HCT116 (cell line): ENCODE results near the gene NOS2.

Experiments used
- CEBPB ChIP-seq: IDR thresholded peaks from 2 replicates; pipeline ENCODE4 v1.6.1; 2012; ENCODE audit warnings: low read depth
- CTCF ChIP-seq, 3 experiments: fragments of 200-600 bp in 1 of 3; sonication (generic) in 1 of 3; IDR thresholded peaks in 2 of 3; conservative IDR thresholded peaks in 1 of 3; 2 replicates each; pipeline ENCODE4 v1.5.1; 2012 to 2017; ENCODE audit warnings: low read depth in 2 of 3, low read length in 2 of 3, antibody characterized with exemption in 1 of 3, borderline replicate concordance in 1 of 3, control low read depth in 1 of 3, mild to moderate bottlenecking in 1 of 3, mixed read lengths in 1 of 3, mixed run types in 1 of 3, moderate library complexity in 1 of 3; ENCODE audit not compliant: insufficient read depth in 1 of 3
- EZH2 ChIP-seq: fragments of 200-600 bp; sonication (generic); IDR thresholded peaks from 2 replicates; pipeline ENCODE4 v1.6.1; 2017; ENCODE audit warnings: antibody characterized with exemption, mixed run types
- EZH2phosphoT487 ChIP-seq: fragments of 200-600 bp; IDR thresholded peaks from 2 replicates; pipeline ENCODE4 v1.6.1; 2018; ENCODE audit warnings: antibody characterized with exemption, borderline replicate concordance
- FOSL1 ChIP-seq: IDR thresholded peaks from 2 replicates; pipeline ENCODE4 v1.6.1; 2012; ENCODE audit warnings: low read depth
- MAX ChIP-seq: IDR thresholded peaks from 2 replicates; pipeline ENCODE4 v1.6.1; 2012
- POLR2A ChIP-seq: IDR thresholded peaks from 2 replicates; pipeline ENCODE4 v1.7.0; 2011; ENCODE audit warnings: borderline replicate concordance; ENCODE audit not compliant: insufficient read depth, insufficient read length; ENCODE audit errors: extremely low read depth
- SIN3A ChIP-seq: IDR thresholded peaks from 2 replicates; pipeline ENCODE4 v1.6.1; 2012; ENCODE audit warnings: low read depth
- SP1 ChIP-seq: IDR thresholded peaks from 2 replicates; pipeline ENCODE4 v1.6.1; 2012; ENCODE audit warnings: low read depth
- YY1 ChIP-seq: IDR thresholded peaks from 2 replicates; pipeline ENCODE4 v1.6.1; 2011; ENCODE audit warnings: low read length, low read depth, moderate library complexity, mild to moderate bottlenecking; ENCODE audit not compliant: insufficient replicate concordance; ENCODE audit errors: extremely low read depth
- ZBTB33 ChIP-seq: IDR thresholded peaks from 2 replicates; pipeline ENCODE4 v1.6.1; 2011; ENCODE audit warnings: mild to moderate bottlenecking, low read length, moderate library complexity; ENCODE audit not compliant: insufficient replicate concordance; ENCODE audit errors: extremely low read depth
- ZNF274 ChIP-seq: fragments of 200-500 bp; sonication (Bioruptor generic); IDR thresholded peaks from 2 replicates; pipeline ENCODE4 v1.6.1; 2014; ENCODE audit warnings: mild to moderate bottlenecking, low read depth, low read length, inconsistent platforms

GRCh38 chr17:27810211-27810901 is 10.0 kb upstream of the NOS2 start:
- TF ChIP-seq ZNF274 (no peak), EZH2 (no peak), SP1 (no peak), SIN3A (no peak), POLR2A (no peak), CTCF (IDR thresholded peaks at IDR 0.05 in 2 of 3, conservative IDR thresholded peaks at IDR 0.05 in 1 of 3; ENCODE audit: borderline replicate concordance in 1 of 3, insufficient read depth in 1 of 3, low read depth in 2 of 3, low read length in 2 of 3) (no peak), MAX (no peak), YY1 (no peak), ZBTB33 (no peak), FOSL1 (no peak), EZH2phosphoT487 (no peak), CEBPB (no peak)
